ENCODE data around the gene INTS12.

- TF ChIP-seq CEBPB (IDR thresholded peaks at IDR 0.05) = no peak
- TF ChIP-seq EGR1 (IDR thresholded peaks at IDR 0.05) = no peak
Measured at GRCh38 chr4:105674011-105674410, 34.5 kb downstream of the INTS12 start.

All from Ishikawa (cell line).